ENCODE data around the gene TLE4. TPM values are rescaled to one million over a fixed set of nuclear protein-coding genes. Genes with fewer than 3 reads are reported as not detected.

The TLE4 gene
- total and polyA plus RNA-seq, 8 donors, result 6.2 to 85.2 (median 22.0) TPM

- peaks cover 14 to 56% (median 40%) of the 10 kb centered on the region in 4 donors for H3K4me1 ChIP-seq
- DNase-seq, result no peak
- no peaks in the 10 kb centered on the region for H3K9me3 ChIP-seq
- H3K27ac ChIP-seq, result peak overlapping the region in 3 of 5 donors; percentile 0 to 21 (median 3)
- H3K4me3 ChIP-seq, result no peak overlapping the region
- H3K27me3 ChIP-seq, result no peaks in the 10 kb centered on the region
- intact Hi-C loops (cut with DNase I; ENCODE audit: low total_unique reads), result no loop called here
- no peaks in the 10 kb centered on the region for H3K36me3 ChIP-seq
- TF ChIP-seq EP300 (IDR thresholded peaks at IDR 0.05), result no peak
- 78 to 90% (median 85%) methylated on average over 5 of the region's 5 CpGs for WGBS, 5 donors
Observed at GRCh38 chr9:79661886-79662536, 90.2 kb downstream of the TLE4 start.

- intact Hi-C loops (cut with DNase I; ENCODE audit: low total_unique reads), result no loop called here
Observed at GRCh38 chr9:79662537-79662956, 90.8 kb downstream of the TLE4 start.

GRCh38 chr9:79663300-79663699 is 91.5 kb downstream of the TLE4 start:
- H3K36me3 ChIP-seq, result no peaks in the 10 kb centered on the region
- DNase-seq, result no peak
- TF ChIP-seq CTCF (IDR thresholded peaks at IDR 0.05) (no peak), POLR2A (IDR thresholded peaks at IDR 0.05) (no peak), POLR2AphosphoS5 (IDR thresholded peaks at IDR 0.05) (no peak), EP300 (IDR thresholded peaks at IDR 0.05) (no peak)
- no peak overlapping the region for H3K4me3 ChIP-seq
- peak overlapping the region in 3 of 5 donors; percentile 0 to 21 (median 16) for H3K27ac ChIP-seq
- H3K4me1 ChIP-seq, result peaks cover 18 to 62% (median 49%) of the 10 kb centered on the region in 4 donors
- H3K9me3 ChIP-seq, result no peaks in the 10 kb centered on the region
- H3K27me3 ChIP-seq, result no peaks in the 10 kb centered on the region
- intact Hi-C loops (cut with DNase I; ENCODE audit: low total_unique reads), result no loop called here
- 63 to 82% (median 76%) methylated on average over 6 of the region's 6 CpGs for WGBS, 5 donors

More at GRCh38 chr9:79662537-79662956, 90.8 kb downstream of the TLE4 start:
- H3K27ac ChIP-seq, result peak overlapping the region in 4 of 5 donors; percentile 0 to 25 (median 18)
- TF ChIP-seq EP300 (IDR thresholded peaks at IDR 0.05), result no peak
- no peak for TF ChIP-seq POLR2A (IDR thresholded peaks at IDR 0.05)
- TF ChIP-seq CTCF (IDR thresholded peaks at IDR 0.05), result no peak
- TF ChIP-seq POLR2AphosphoS5 (IDR thresholded peaks at IDR 0.05), result no peak
- no peaks in the 10 kb centered on the region for H3K27me3 ChIP-seq
- DNase-seq, result peak in 1 of 2 donors; percentile 48
- H3K4me3 ChIP-seq, result no peak overlapping the region
- no peaks in the 10 kb centered on the region for H3K36me3 ChIP-seq
- H3K4me1 ChIP-seq, result peaks cover 14 to 54% (median 42%) of the 10 kb centered on the region in 4 donors
- 51 to 74% (median 67%) methylated on average over 6 of the region's 6 CpGs for WGBS, 5 donors
- no peaks in the 10 kb centered on the region for H3K9me3 ChIP-seq

GRCh38 chr9:79663878-79664277 is 92.1 kb downstream of the TLE4 start:
- no peaks in the 10 kb centered on the region for H3K9me3 ChIP-seq
- H3K27ac ChIP-seq, result peak overlapping the region in 2 of 5 donors; percentile 13 to 16
- H3K27me3 ChIP-seq, result no peaks in the 10 kb centered on the region
- no peak for TF ChIP-seq POLR2A (IDR thresholded peaks at IDR 0.05)
- no peak for TF ChIP-seq CTCF (IDR thresholded peaks at IDR 0.05)
- no peak for TF ChIP-seq POLR2AphosphoS5 (IDR thresholded peaks at IDR 0.05)
- no peak for TF ChIP-seq EP300 (IDR thresholded peaks at IDR 0.05)
- peaks cover 24 to 67% (median 55%) of the 10 kb centered on the region in 4 donors for H3K4me1 ChIP-seq
- no peak overlapping the region for H3K4me3 ChIP-seq
- DNase-seq, result peak in 1 of 2 donors; percentile 49
- intact Hi-C loops (cut with DNase I; ENCODE audit: low total_unique reads), result no loop called here
- 66 to 80% (median 76%) methylated on average over 13 of the region's 13 CpGs for WGBS, 5 donors
- H3K36me3 ChIP-seq, result no peaks in the 10 kb centered on the region

- H3K4me1 ChIP-seq, result peaks cover 25 to 72% (median 59%) of the 10 kb centered on the region in 4 donors
- DNase-seq, result no peak
- H3K27ac ChIP-seq, result peak overlapping the region in 2 of 5 donors; percentile 13 to 14
- no peak overlapping the region for H3K4me3 ChIP-seq
- intact Hi-C loops (cut with DNase I; ENCODE audit: low total_unique reads), result no loop called here
- TF ChIP-seq POLR2A (IDR thresholded peaks at IDR 0.05) (no peak), CTCF (IDR thresholded peaks at IDR 0.05) (no peak), POLR2AphosphoS5 (IDR thresholded peaks at IDR 0.05) (no peak), EP300 (IDR thresholded peaks at IDR 0.05) (no peak)
- no peaks in the 10 kb centered on the region for H3K9me3 ChIP-seq
- WGBS, 5 donors, result 40 to 58% (median 47%) methylated on average over 5 of the region's 5 CpGs
- no peaks in the 10 kb centered on the region for H3K36me3 ChIP-seq
- H3K27me3 ChIP-seq, result no peaks in the 10 kb centered on the region
Observed at GRCh38 chr9:79664375-79664831, 92.6 kb downstream of the TLE4 start.

Measured in stomach (tissue), 9 donors.